Amniotic epithelial cell (primary cell): ENCODE data around the gene F5.
A peak's percentile ranks its signal among the peaks of the same experiment; 100 is the strongest.

Experiments used
- DNase-seq: peaks from one replicate; pipeline ENCODE4 v3.0.0-alpha.2; 2010; ENCODE audit warnings: low read depth

F5 gene

GRCh38 chr1:169588112-169588511 lies 1.8 kb upstream of the F5 start:
- no peak for DNase-seq

- DNase-seq = no peak
These were observed 250 bp downstream of the F5 start for GRCh38 chr1:169586067-169586394.

- DNase-seq = no peak
These were observed 1.1 kb downstream of the F5 start for GRCh38 chr1:169585181-169585580.

DNA sequence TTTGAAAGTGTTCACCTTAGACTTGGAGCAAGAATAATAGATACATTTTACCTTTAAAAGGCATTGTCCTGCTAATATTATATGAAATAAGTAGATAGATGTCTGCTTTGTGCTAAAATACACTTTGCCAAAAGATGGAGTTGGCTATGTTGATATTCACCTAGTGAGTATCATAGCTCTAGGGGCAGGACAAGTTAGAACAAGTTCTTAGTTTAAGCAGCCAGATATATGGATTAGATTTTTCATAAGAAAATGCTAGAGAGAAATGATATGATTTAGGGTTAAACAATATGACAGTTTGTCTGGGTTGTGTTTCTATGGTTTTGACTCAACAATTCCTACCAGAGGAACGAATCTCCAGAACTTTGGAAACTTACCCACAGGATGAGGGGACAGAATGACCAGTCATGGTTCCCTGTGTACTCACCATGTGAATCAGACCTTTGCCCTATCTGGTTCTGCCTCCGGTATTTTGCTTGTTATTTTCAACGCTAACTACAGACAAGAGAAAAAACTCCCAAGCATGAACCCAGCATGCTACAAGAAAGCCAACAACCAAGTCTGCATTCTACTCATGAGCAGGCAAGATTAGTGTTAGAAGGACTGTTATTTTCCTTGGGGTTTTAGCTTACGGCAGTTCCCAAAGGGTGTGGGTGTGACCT lies 1.7 kb downstream of the F5 start:
- DNase-seq = no peak

DNA sequence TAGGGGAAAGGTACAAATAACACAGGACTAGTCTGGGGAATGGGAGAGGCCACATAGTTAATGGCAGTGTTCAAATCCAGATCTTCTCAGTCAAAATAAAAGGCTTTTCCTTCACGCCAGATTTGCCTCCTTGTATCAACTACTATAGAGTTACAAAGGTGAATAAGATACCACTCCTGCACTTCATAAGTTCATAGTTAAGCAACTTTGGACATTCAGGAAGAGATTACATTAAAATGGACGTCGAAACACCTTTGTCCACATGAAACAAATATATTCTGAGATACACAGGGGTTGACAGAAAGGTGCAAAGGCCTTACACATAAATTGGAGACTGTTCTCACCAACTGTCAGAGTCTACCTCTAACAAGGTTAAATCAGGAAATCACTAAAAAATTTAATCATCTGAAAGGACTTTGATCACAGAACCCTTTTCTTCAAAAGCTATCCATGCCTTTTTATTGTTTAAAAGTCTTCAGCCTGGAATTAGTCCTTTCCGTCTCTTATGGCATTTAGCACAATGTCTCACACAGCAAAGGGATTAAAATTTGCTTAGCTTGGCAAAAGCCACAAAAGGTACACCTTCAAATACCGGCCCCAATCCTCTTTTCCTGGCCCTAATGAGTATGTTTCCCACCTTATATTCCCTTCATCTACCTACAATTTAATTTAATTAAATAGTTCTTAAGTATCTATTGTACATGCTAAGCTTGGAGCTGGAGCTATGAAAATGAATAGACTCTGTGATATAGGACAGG lies 8.1 kb downstream of the F5 start:
- no peak for DNase-seq

DNA sequence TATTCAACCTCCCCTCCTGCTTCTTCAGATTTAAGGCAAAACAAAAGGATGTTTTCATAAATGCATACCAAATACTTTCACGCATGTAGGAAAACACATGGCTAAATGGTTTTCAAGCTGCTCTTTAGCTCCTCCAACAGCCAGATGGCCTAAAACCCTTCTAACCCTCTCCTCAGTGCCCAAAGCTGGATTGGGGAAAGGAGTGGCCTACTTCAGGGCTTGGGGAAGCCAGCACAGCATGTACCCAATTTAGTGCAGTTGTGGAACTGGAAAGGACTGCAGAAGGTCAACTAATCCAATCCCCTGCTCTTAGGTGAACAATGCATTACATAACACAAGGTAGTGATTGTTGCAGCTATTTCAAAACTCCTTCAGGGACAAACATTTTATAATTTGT lies 9.3 kb downstream of the F5 start:
- DNase-seq = no peak

DNA sequence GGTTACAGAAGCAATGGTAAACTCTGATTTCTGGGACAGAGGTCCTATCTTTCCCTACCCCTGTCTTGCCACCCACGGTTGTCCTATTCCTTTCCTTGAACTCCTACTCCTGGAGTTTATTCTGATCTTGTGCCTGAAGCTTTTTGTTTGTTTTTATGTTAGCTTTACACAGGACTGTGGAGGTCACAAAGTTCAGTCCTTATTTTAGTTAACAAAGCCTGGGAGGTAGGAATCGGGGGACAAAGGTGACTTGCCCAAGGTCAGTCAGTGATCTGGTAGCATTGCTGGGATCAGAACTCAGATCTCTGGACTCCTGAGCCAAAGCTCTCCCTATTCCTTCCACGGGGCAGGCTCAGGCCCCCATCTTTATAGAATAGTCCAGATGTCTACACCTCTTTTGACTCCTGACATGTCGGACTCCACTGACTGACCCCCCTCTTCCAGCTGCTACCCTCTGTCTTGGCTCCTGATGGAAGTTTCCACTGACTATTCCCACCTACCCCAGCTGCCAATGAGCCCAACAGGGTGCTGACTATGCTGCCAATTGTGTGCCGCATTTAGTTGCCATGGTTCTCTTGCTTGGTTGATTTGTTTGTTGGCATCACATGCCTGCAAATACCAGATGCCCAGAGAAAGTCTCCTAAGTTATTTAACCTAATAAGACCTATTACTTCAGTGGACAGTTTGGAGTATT lies 9.9 kb downstream of the F5 start:
- DNase-seq = no peak

GRCh38 chr1:169574336-169574735 lies 11.9 kb downstream of the F5 start:
- no peak for DNase-seq

- DNase-seq = peak; percentile 41
These were observed 14.1 kb downstream of the F5 start for GRCh38 chr1:169572187-169572586.

- DNase-seq = no peak
These were observed 14.8 kb downstream of the F5 start for GRCh38 chr1:169571450-169571849.

DNA sequence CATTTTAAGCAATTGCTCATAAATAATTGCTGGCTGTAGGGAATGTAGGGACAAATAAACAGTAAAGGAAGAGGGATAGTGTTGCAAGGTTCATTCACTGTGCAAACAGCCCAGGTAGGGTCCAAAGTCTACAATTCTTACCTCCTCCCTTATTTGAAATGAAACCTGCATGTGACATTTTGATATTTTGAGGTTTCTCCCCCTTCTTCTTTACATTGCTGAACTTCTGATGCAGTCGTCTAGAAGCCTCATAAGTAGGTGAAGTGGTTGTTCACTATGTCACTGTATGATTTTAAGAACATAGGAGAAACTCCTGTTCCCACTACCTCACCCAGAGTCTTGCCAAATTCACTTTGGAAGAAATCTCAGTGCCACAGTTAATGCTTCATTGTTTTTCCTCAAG lies 16.1 kb downstream of the F5 start:
- DNase-seq = no peak

GRCh38 chr1:169568497-169568896 lies 17.8 kb downstream of the F5 start:
- DNase-seq = no peak

- DNase-seq = peak; percentile 20
These were observed 20.7 kb downstream of the F5 start for GRCh38 chr1:169565335-169566271.

- DNase-seq = no peak
These were observed 22.6 kb downstream of the F5 start for GRCh38 chr1:169563650-169564049.

DNA sequence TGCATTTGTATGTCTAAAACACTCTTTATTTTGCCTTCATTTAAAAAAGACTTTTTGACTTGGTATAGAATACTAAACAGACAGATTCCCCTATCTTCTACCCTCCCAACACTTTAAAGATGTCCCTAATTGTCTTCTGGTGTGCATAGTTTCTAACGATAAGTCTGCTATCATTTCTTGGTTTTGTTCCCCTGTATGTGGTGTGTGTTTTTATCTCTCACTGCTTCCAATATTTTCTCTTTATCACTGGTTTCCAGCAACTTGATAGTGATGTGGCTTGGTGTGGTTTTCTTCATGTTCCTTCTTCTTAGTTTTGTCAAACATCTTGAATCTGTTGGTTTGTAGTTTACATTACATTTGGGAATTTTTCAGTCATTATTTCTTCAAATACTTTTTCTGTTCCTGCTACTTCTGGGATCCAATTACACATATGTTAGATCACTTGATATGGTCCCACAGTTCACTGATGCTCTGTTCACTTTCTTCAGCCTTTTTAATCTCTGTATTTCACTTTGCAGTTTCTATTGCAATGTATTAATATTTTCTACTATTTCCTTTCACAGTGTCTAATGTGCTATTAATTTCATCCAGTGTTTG lies 23.2 kb downstream of the F5 start:
- no peak for DNase-seq

DNA sequence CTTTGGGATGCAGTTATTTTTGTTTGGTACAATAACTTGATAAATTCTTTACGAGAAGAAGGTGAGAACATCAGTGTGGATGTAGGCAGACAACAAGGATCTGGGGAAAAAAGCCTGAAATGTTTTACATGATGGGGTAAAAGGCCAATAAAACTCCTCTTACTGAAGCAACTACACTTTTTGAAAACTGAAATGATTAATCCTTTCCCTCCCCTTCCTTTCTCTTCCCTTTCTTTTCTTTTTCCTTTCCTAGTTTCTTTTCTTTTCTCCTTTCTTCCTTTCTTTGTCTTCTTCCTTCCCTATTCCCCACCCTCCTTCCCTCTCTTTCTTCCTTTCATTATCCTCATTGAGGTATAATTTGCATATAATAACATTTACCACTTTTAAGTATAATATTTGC lies 24.6 kb downstream of the F5 start:
- DNase-seq = no peak

GRCh38 chr1:169557131-169557530 lies 29.1 kb downstream of the F5 start:
- DNase-seq = no peak

DNA sequence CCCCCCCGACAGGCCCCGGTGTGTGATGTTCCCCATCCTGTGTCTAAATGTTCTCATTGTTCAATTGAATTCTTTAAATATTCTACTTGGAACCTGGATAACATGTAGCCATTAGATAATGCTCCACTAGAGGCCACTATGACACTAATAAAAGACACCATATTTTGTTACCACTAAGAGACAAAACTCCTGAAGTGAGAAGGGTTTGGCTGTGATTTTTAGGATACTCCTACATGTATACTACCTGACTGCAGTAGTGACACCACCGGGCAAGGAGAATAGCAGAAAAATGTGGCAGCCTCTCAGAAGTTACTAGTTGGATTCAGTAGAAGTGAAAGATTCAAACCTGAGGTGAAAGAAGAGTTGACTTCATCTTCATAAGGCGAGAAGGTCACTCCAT lies 36.0 kb downstream of the F5 start:
- DNase-seq = peak; percentile 38

- DNase-seq = no peak
These were observed 38.0 kb downstream of the F5 start for GRCh38 chr1:169548282-169548681.

DNA sequence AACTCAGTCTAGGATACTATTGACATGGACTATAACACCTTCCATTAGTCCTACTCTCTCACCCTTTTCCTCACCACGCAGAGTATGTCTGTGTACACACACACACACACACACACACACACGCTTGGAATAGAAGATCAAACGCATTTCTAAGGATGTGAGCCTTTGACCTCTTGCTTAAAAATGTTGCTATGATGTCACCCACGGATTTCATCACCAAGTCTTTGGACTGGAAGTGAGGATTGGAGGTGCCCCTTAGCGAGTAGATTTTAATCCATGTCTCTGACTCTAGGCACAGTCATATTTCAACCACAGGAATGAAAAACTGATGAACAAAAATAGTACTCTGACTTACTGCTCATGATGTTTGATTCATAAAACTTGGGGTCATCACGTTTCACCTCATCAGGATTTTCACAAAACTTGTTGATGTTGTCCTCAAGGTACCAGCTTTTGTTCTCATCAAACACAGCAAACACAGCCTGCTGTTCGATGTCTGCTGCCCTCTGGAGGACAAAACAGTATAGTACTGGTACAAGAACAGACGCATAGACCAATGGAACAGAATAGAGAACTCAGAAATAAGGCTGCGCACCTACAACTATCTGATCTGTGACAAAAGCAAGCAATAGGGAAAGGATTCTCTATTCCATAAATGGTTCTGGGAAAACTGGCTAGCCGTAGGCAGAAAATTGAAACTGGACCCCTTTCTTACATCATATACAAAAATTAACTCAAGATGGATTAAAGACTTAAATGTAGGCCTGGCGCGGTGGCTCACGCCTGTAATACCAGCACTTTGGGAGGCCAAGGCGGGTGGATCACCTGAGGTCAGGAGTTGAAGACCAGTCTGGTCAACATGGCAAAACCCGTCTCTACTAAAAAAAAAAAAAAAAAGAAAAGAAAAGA lies 39.9 kb downstream of the F5 start:
- DNase-seq = peak; percentile 82

GRCh38 chr1:169545472-169545871 lies 40.8 kb downstream of the F5 start:
- no peak for DNase-seq
